Measurements from ENCODE around the gene TTBK2.
"Not testable (repeated sequence)": the region's sequence is repeated elsewhere in the genome, so short reads cannot be mapped to it uniquely, and the experiment has no call there.

Gene TTBK2

DNA sequence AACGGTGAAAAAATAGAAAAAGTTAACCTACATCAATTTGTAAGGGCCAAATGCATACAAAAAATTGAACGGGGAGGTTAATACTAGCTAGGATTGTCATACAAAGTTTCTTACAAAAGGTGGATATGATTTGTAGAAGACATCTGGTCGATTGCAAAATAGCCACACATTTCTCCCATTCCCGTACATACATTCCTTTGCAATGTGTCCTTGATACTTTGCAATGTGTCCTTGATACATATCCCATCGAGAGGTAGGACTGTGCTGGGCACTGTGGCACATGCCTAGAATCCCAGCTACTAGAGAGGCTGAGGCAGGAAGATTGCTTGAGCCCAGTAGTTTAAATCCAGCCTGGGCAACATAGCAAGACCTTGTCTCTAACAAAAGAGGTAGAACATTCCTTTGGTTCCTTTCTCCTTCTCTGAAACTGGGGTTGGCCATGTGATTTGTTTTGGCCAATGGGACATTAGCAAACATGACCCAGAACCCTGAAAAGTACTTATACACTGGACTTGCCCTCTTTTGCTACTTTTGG, 9.5 kb downstream of the TTBK2 start:
- no peak for DNase-seq

DNA sequence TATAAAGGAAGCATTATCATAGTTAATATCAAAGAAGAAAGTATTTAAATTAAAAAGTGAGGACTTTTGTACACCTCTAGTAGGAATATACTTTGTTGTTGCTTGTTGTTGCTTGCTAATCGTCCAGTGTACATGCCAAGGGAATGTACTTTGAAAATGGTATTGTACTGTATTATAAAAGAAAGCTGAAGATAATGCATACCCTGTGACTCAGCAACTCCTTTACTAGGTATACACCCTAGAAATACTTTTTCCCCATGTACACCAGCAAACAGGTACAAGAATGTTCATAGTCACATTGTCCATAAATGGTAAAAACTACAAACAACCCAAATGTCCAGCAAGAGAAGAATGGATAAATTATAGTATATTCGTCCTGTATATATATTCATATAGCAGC, 12.0 kb downstream of the TTBK2 start:
- DNase-seq: no peak

DNA sequence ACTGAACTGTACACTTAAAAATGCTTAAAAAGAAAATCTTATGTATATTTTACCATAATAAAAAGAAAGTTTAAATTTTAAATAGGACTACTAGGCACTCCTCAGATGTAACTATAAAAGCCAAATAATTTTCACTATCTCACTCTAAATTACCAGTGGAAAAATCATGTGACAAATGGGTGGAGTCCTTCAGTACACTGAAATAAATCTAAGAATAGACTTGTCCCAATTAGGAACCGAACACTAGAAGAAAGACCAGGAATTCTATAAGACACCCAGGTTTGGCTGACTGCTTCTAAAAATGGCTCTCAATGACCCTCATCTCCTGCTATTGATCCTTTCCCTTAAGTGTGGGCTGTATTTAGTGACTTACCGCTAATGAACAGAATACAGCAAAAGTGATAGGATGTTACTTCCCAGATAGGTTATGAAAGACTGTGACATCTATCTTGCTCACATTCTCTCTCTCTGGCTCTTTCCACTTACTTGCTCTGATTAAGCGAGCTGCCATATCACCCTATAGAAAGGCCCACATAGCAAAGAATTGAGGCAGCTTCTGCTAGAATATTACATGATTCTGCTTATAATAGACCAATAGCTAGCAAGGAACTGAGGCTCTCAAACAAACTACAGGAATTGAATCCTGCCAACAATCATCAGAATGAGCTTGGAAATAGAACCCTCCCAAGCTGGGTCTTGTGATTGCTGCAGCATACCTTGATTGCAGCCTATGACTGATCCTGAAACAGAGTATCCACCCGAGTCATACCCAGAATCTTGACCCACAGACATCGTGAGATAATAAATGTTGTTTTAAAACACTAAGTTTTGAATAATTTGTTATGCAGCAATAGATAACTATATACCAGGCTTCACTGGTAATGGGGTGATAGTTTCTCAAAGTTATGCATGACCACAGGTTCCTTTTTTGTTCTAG, 16.9 kb downstream of the TTBK2 start:
- DNase-seq: no peak

DNA sequence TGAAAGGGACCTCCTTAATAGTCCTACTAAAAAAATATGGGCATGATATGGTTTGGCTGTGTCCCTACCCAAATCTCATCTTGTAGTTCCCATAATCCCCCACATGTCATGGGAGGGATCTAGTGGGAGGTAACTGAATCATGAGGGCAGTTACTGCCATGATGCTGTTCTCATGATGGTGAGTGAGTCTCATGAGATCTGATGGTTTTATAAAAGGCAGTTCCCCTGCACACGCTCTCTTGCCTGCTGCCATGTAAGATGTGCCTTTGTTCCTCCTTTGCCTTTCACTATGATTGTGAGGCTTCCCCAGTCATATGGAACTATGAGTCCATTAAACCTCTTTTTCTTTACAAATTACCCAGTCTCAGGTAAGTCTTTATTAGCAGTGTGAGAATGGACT, 26.7 kb downstream of the TTBK2 start:
- DNase-seq: not testable (repeated sequence)

DNA sequence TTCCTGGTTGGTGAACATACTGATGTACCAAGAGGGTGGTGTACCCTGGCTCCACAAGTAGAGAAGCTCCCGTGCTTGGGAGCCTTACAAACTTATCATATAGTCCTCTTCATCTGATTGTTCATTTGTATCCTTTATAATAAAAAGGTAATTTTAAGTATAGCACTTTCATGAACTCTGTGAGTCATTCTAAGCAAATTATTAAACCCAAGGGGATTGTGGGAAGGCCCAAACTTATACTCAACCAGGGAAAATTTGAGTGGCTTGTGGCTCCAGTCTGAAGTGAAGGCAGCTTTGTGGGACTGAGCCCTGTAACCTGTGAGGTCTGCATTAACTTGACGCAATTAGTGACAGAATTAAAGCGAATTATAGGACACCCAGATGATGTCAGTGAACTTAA, 29.0 kb downstream of the TTBK2 start:
- DNase-seq: no peak

DNA sequence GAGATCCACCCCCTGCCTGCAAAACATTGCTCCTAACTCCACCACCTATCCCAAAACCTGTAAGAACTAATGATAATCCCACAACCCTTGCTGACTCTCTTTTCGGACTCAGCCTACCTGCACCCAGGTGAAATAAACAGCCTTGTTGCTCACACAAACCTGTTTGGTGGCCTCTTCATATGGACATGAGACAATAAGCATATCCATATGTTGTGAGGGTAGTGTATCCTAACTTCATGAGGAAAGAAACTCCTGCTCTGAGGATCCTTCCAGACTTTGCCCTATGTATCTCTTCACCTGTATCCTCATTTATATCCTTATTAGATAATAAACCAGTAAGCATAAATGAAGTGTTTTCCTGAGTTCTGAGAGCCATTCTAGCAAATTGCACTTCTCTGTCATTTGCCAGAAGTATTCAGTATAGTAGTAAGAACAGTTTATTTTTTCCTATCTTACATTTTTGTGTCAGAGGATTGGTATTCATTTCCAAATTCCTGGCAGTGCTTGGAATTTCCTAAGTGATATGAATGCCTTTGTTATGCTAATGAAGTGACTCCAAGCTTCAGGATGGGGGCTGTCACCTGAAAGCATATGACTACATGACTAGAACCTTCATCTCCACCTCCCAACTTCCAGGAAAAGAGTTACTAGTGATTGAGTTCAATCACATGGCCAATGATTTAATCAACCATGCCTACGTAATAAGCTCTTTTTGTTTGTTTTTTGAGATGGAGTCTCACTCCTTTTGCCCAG, 30.2 kb downstream of the TTBK2 start:
- peak in 1 of 51 donors; percentile 7 for DNase-seq

DNA sequence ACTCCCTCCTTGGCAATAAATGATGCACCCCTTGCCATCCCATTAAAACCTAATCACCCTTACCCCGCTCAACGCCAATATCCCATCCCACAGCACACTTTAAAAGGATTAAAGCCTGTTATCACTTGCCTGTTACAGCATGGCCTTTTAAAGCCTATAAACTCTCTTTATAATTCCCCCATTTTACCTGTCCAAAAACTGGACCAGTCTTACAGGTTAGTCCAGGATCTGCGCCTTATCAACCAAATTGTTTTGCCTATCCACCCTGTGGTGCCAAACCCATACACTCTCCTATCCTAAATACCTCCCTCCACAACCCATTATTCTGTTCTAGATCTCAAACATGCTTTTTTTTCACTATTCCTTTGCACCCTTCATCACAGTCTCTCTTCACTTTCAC, 33.2 kb downstream of the TTBK2 start:
- not testable (repeated sequence) for DNase-seq

DNA sequence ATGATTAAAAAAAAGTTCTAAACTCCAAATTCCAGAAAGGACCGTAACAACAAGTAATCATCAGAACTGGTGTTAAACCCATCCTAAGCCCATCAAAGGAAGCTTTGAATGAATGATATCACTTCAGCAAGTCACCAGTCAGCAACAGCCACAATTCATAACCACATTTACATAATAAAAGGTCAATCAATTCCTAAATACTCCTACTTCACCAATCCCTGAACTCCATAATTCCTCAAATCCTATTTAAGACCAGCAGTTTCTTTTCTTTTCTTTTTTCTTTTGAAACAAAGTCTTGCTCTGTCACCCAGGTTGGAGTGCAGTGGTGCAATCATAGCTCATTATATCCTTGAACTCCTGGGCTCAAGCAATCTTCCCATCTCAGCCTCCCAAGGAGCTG, 40.5 kb downstream of the TTBK2 start:
- no peak for DNase-seq

DNA sequence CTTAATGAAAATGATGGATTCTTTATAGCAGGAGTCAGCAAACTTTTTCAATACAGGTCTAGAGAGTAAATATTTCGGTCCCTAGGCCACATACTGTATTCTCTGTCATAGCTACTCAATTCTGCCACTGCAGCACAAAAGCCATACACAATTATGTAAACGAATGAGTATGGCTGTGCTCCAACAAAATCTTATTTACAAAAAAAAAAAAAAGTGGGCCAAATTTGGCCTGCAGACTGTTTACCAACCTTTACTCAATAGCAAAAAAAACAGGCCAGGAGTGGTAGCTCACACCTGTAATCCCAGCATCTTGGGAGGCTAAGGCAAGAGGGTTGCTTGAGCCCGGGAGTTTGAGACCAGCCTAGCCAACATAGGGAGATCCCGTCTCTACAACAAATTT, 41.1 kb downstream of the TTBK2 start:
- no peak for DNase-seq

DNA sequence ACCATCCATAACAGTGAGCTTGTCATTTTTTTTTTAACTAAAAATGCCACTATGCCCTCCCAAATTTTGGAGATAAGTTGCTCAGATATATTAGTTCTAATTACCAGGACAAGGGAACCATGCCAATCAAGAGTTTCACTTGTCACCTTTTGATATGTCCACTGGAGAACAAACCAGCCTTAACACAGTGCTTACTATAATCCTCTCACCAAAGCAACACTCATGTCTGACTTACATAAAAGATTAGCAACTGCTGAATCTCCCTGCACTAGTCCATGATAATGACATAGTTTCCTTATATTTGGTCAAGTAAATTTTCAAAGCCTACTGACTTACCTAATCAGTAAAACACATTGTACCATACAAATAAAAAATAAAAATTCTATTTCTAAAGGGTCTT, 44.4 kb downstream of the TTBK2 start:
- DNase-seq: no peak

DNA sequence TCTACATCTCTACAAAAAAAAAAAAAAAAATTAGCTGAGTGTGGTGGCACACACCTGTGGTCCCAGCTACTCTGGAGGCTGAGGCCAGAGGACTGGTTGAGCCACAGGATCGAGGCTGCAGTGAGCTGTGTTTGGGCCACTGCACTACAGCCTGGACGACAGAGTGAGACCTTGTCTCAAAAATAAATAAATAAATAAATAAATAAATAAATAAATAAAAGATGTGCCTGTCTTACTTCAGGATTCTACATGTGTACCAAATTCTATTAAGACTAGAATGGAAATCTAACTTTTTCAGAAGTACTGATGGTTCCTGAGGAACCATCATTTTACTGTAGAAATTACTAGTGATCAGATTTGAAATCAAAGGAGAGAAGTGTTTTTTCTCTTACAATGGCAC, 51.9 kb downstream of the TTBK2 start:
- no peak for DNase-seq

DNA sequence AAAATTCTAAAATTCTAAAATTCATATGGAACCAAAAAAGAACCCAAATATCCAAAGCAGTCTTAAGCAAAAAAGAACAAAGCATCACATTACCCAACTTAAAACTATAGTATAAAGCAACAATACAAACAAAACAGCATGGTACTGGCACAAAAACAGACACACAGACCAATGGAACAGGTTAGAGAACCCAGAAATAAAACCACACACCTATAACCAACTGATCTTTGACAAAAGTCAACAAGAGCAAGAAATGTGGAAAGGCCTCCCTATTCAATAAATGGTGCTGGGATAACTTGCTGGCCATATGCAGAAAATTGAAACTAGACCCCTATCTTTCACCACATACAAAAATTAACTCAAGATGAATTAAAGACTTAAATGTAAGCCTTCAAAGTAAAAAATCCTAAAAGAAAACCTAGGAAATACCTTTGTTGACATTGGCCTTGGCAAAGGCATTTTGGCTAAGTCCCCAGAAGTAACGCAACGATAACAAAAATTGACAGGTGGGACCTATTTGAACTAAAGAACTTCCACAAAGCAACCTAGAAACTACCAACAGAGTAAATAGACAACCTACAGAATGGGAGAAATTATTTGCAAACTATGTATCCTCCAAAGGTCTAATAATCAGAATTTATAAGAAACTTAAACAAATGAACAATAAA, 56.9 kb downstream of the TTBK2 start:
- no peak for DNase-seq

DNA sequence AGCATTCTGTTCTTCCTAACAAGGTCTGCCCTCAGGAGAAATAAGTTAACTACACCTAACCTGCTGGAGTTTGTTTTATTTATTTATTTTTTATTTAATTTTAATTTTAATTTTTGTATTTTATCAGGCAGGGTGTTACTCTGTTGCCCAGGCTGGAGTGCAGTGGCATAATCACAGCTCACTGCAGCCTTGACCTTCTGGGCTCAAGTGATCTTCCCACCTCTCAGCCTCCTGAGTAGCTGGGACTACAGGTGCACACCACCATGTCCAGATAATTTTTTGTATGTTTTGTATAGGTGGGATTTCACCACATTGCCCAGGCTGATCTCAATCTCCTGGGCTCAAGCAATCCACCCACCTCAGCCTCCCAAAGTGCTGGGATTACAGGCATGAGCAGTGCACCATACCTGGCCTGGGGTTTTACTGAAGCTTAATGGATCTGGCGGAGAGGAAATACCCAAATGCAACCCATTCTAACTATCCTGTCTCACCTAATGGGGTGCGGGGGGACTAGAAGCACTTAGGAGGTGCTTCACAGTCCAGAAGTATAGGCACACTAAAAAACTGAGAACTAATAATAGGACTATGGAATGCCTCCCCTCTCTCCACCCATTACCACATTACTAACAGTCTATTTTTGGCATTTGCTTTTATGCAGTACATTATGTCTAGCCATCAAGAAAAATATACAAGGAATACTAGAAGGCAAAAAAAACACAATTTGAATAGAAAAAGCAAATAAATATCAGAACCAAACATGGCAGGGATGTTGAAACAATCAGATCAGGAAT, 61.4 kb downstream of the TTBK2 start:
- DNase-seq: no peak

DNA sequence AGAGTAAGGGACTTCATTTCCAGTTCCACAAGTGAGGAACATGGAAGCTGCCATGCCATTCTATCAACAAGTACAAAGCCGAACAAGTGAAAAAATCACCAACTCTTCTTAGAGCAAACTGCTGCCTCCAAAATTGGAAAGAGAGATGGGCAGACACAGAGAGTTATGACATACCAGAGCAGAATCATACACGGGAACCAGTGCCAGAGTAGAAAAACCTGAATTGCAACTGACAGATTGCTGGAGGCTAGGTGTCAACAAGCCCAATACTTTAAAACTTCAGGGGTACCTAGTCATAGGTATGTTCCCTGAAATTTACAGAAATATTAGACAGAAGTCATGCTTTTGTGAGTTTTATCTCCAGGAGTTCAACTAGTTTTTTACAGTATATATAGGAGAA, 62.0 kb downstream of the TTBK2 start:
- DNase-seq: no peak

DNA sequence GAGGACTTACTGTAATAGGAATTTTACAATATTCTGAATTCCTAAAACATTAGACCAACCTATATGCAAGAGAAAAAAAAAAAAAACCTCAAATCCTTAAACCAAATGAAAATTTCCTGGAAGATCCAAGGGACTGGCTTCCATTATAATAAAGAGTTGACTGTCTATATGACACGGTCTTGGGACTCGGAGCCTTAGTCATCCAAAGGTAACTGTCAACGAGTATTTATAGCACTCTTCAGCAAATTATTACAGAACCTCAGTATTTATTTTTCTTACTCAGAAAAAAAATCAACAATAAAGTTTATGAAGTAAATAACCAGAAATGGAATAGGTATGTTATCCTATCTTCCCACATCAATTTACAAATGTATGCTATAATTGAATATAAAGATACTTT, 66.0 kb downstream of the TTBK2 start:
- no peak for DNase-seq

DNA sequence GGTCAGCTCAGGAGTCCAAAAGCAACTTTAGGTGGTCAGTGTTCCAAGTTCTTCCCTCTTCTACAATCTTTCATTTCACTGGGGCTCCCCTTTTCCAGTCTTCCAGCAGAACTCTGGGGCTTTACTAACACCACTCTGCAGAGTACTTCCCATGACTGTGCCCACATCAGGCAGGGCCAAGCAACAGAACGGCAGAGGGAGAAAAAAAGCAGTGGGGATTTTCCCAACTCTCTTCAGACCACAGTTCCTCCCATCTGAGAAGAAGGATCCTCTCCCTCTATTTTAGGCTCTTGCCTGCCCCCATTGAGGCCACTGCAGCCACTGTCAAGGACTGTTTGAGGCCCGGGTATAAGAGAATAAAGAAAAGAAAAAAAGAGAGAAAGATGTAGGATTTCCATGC, 70.7 kb downstream of the TTBK2 start:
- no peak for DNase-seq

DNA sequence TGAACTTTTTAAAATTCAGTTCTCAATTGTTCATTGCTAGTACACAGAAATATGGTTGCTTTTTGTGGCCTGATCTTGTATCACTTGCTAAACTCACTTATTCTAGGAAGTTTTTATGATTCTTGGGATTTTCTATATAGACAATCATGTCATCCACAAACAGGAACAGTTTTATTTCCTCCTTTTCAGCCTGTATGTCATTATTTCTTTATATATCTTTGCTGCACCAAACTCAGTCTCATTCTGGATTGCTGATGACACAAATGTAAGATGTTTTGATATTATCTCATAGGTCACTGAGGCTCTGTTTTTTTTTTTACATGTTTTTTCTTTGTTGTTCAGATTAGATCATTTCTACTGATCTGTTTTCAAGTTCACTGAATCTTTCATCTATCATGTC, 71.7 kb downstream of the TTBK2 start:
- DNase-seq: no peak

DNA sequence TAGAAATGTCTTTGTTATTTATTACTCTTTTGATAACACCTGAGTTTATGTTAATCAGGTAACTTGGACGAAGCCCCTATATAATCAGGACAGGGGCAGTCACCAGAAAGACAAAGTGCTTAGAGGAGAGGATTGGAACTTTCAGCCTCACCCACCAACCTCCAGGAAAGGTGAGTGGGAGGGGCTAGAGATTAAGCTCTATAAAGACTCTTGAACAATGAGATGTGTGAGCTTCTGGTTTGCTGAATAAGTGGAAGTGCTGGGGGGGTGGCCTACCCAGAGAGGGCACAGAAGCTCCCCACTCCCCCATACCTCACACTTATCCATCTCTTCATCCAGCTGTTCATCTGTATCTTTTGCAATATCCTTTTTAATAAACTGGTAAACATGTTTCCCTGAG, 73.9 kb downstream of the TTBK2 start:
- DNase-seq: no peak

DNA sequence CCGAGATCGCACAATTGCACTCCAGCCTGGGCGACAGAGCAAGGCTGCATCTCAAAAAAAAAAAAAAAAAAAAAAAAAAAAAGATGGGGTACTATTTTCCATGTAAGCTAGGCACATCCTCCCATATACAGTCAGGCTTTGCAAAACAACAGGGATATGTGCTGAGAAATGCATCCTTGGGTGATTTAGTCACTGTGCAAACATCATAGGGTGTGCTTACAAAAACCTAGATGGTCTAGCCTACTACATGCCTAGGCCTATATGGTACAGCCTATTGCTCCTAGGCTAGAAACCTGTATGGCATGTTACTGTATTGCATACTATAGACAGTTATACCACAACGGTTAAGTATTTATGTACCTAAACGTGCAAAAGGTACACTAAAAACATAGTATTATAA, 75.0 kb downstream of the TTBK2 start:
- DNase-seq: no peak

DNA sequence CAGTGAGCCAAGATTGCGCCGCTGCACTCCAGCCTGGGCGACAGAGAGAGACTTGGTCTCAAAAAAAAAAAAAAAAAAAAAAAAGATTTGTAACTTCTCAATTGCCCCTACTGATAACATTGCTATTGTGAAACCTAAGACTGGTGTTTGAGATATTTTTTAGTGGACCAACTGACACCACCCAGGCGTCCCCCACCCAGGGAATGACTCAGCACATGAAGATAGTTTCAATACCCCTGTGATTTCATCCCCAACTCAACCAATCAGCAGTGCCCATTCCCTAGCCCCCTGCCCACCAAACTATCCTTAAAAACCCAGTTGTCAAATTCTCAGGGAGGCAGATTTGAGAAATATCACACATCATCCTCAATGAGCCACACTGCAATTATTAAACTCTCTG, 76.9 kb downstream of the TTBK2 start:
- no peak for DNase-seq

DNA sequence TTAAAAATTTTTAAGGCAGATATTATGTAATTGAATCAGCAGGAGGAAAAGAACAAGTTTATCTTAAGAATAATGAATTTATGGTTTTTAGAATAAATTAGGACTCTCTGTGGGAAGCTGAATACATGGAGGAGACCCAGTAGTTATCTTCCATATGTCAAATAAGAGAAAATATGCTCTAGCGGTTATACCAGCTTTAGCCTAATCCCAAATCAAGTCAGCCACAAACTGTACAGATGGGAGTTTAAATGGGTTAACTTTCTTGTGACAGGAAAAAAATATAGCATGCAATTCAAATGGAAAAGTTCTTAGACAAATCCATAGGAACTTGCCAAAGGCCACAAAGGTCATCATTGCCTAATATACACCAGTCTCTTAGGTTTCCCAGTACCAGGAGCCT, 84.3 kb downstream of the TTBK2 start:
- DNase-seq: no peak
